A549 treated with DMSO at 1 μM for 4 hours (cell line): Measurements from ENCODE around the gene ASB9. TPM values are rescaled to one million over a fixed set of nuclear protein-coding genes. Genes with fewer than 3 reads are reported as not detected.

Experiments used
- total RNA-seq: library from RNA; stranded (reverse); fragments of 200-300 nt; extraction: Qiagen RNA extraction; gene quantifications from 5 replicates; pipeline ENCODE4 v1.2.3, GENCODE V29; 2022; ENCODE audit warnings: low read depth

ASB9 gene
- 21.5 to 25.6 TPM (median 22.1 TPM) in 5 replicates for total RNA-seq

DNA sequence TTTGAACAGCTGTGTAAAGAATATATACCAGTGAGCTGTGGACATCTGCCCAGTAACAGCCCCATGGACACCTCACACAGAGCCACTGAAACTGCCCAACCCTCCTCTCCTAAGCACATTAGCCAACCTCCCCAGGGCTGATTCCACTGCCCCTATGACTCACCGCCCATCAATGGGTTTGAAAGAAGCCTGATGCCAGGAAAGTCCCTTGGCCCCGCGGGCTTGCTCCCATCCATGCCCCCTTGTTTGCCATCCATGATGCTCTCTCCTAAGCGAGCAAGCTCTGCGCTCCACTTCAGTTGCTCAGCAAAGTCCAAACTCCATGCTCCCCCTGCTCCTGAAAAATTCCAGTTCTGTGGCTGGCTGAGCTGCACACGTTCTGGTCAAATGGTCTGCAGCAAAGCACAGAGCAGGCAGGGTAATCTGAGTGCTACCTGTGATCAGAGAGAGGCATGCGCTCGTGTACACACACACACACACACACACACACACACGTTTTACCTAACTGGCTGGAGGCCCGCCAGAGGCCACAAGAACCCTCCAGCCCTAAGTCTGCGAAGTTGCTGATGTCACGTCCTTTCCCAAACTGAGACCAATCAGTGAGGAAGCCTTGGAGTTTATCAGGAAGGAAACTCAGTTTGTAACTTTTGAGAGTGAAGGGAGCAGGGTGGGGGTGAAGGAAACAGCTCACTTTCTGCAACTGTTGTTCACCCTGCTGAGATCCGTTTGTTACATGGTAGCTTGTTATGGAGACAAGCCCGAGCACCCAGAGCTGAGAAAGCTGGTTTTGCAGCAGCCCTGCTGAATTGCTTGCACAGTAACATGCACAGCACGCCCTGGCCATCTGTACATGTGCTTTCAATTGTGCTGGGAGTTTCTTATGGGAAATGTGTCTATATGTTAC lies at the start of gene ASB9:
ASB9 (minus strand) TSS at position 466 of the 904 bp plus-strand sequence; CDS start at position 257, 209 bp downstream.

DNA sequence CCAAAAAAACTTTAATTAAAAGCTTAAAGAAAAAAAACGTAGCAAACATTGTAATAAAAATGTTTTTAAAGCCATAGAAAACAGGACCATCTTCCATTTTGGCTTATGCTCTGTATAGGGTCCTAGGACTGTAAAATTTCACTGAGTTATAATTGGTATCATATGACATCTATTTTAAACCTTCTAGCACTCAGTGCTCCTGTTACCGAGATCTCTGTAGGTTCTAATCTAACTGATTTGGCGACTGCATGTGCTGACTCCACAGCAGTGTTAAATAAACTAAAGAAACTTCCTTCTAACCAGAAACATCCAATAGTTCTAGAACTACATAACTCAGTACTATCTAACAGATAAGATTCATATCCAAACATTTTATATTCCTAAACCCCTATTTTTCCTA lies 45.6 kb upstream of the ASB9 start, which contains the start of gene ASB11:
ASB11 (minus strand) TSS at position 132 of the 400 bp plus-strand sequence; CDS start at position 97, 35 bp downstream.

Other genes starting within 250 kb of the ASB9 start
- gene ASB11, start 45.6 kb upstream of the ASB9 start, total RNA-seq, result not detected in 5 replicates
- 6.6 to 9.9 TPM (median 8.6 TPM) in 5 replicates for gene PIGA, start 65.4 kb upstream of the ASB9 start, total RNA-seq
- 0.42 to 0.88 TPM (median 0.53 TPM) in 5 replicates for gene VEGFD, start 114.3 kb upstream of the ASB9 start, total RNA-seq
- 54.2 to 59.9 TPM (median 57.0 TPM) in 5 replicates for gene PIR, start 223.2 kb upstream of the ASB9 start, total RNA-seq
- not detected in 5 replicates for gene BMX, start 230.7 kb upstream of the ASB9 start, total RNA-seq